Sigmoid colon (tissue), 4 donors: ENCODE measurements around the gene ANKRD44.

Experiments
- POLR2A ChIP-seq, 2 donors: fragments of 450-650 bp; IDR thresholded peaks; one replicate each; pipeline ENCODE4 v1.6.1; 2016; ENCODE audit warnings: antibody characterized with exemption in 2 of 2, mild to moderate bottlenecking in 2 of 2, moderate library complexity in 2 of 2
- POLR2AphosphoS5 ChIP-seq, 4 donors: sonication (generic); formaldehyde crosslinking; IDR thresholded peaks; one replicate each; pipeline ENCODE4 v1.6.1; 2017; ENCODE audit warnings: antibody characterized with exemption in 4 of 4
- TF ChIP-seq, protein P1 (sequence below), 4 experiments: fragments of 450-650 bp in 3 of 4; fragments of 200-600 bp in 1 of 4; IDR thresholded peaks; one replicate each; pipeline ENCODE4 v1.5.1; 2016 to 2019; ENCODE audit warnings: antibody characterized with exemption in 4 of 4, mild to moderate bottlenecking in 3 of 4, moderate library complexity in 2 of 4

DNA sequence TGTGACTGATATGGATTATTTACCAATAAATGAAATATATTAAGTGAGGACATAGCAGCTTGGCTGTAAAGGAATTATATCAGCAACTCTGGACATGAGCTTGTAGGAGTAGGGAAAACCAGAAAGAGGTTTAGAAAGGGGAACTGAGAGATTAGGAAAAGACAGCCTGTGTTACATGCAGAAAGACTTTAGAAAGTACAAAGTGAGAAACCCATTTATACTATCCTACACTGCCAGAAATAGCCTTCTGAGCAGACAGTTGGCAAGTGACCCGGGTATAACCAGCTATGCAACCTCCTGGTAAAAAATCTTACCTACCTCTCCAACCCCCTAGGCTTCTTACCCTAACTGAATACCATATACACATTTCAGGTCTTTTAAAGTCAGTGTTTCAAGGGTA lies 134.1 kb downstream of the ANKRD44 start:
- TF ChIP-seq, protein P1, sequence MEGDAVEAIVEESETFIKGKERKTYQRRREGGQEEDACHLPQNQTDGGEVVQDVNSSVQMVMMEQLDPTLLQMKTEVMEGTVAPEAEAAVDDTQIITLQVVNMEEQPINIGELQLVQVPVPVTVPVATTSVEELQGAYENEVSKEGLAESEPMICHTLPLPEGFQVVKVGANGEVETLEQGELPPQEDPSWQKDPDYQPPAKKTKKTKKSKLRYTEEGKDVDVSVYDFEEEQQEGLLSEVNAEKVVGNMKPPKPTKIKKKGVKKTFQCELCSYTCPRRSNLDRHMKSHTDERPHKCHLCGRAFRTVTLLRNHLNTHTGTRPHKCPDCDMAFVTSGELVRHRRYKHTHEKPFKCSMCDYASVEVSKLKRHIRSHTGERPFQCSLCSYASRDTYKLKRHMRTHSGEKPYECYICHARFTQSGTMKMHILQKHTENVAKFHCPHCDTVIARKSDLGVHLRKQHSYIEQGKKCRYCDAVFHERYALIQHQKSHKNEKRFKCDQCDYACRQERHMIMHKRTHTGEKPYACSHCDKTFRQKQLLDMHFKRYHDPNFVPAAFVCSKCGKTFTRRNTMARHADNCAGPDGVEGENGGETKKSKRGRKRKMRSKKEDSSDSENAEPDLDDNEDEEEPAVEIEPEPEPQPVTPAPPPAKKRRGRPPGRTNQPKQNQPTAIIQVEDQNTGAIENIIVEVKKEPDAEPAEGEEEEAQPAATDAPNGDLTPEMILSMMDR (IDR thresholded peaks at IDR 0.05): no peak
- no peak for TF ChIP-seq POLR2A (IDR thresholded peaks at IDR 0.05)
- no peak for TF ChIP-seq POLR2AphosphoS5 (IDR thresholded peaks at IDR 0.05)
